ENCODE results near the gene HGF. TPM values are rescaled to one million over a fixed set of nuclear protein-coding genes. Genes with fewer than 3 reads are reported as not detected.
"Not testable (repeated sequence)": the region's sequence is repeated elsewhere in the genome, so short reads cannot be mapped to it uniquely, and the experiment has no call there.

The HGF gene
- not detected in 2 replicates for total RNA-seq (2014; rRNA removed; shearing (Covaris generic); ENCODE audit: low replicate concordance)

- no peak for DNase-seq
- Histone ChIP-seq H2AFZ (ENCODE audit: low read length) (no peak within 1 kb of the TSS), H3K9me2 (replicated peaks; ENCODE audit: insufficient read depth, low read length) (no peaks in the 10 kb centered on the region), H3K9ac (ENCODE audit: low read length) (no peak within 1 kb of the TSS), H3K36me3 (ENCODE audit: insufficient read depth, low read length) (no peaks in the 10 kb centered on the region), H3K9me3 (ENCODE audit: low read length) (peaks cover 25% of the 10 kb centered on the region), H3K4me1 (ENCODE audit: low read length) (no peaks in the 10 kb centered on the region), H3K27me3 (ENCODE audit: low read length) (no peaks in the 10 kb centered on the region), H3K79me2 (ENCODE audit: low read length) (no peaks in the 10 kb centered on the region), H3K27ac (ENCODE audit: low read length) (no peak within 1 kb of the TSS), H4K20me1 (ENCODE audit: insufficient read depth, low read depth, low read length) (no peaks in the 10 kb centered on the region), H3K4me3 (ENCODE audit: low read length) (no peak within 1 kb of the TSS), H3K4me2 (ENCODE audit: low read depth, low read length, poor library complexity, severe bottlenecking) (no peak within 1 kb of the TSS)
Observed at GRCh38 chr7:81769891-81770727, at the start of gene HGF. TSS of gene HGF (minus strand) at chr7:81770047. CDS start at chr7:81769971, 76 bp downstream.

- Histone ChIP-seq H3K4me3 (ENCODE audit: low read length) (no peak overlapping the region), H3K9me2 (replicated peaks; ENCODE audit: insufficient read depth, low read length) (no peaks in the 10 kb centered on the region), H4K20me1 (ENCODE audit: insufficient read depth, low read depth, low read length) (no peaks in the 10 kb centered on the region), H2AFZ (ENCODE audit: low read length) (no peak overlapping the region), H3K9me3 (ENCODE audit: low read length) (peaks cover 27% of the 10 kb centered on the region), H3K9ac (ENCODE audit: low read length) (no peak overlapping the region), H3K4me2 (ENCODE audit: low read depth, low read length, poor library complexity, severe bottlenecking) (no peak overlapping the region), H3K36me3 (ENCODE audit: insufficient read depth, low read length) (no peaks in the 10 kb centered on the region), H3K27me3 (ENCODE audit: low read length) (no peaks in the 10 kb centered on the region), H3K4me1 (ENCODE audit: low read length) (no peaks in the 10 kb centered on the region), H3K27ac (ENCODE audit: low read length) (no peak overlapping the region), H3K79me2 (ENCODE audit: low read length) (no peaks in the 10 kb centered on the region)
- no peak for DNase-seq
Observed at GRCh38 chr7:81816312-81816711, 46.5 kb upstream of the HGF start.

DNA sequence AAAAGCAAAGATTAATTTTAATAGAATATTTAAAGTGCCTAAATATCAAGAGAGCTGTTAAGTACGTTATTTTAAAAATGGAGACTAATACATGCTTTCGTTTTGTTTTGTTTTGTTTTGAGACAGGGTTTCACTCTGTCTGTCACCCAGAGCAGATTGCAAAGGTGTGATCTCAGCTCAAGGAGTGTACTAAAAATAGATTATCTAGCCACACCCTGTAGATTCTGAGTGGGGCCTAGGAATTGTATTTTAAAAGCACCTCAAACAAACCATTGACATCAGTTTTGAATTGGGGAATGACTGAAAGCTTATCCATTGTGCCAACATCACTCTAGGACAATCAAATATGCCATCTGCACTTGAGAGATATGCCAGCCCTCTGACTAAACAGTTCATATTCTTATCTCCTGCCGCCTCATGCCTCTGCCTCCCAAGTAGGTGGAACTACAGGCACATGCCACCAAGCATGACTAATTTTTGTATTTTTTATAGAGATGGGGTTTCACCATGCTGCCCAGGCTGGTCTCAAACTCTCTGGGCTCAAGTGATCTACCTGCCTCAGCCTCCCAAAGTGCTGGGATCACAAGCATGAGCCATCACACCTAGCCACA is 43.1 kb upstream of the HGF start:
- not testable (repeated sequence) for H3K36me3 ChIP-seq (ENCODE audit: insufficient read depth, low read length); H3K9me2 ChIP-seq (replicated peaks; ENCODE audit: insufficient read depth, low read length); H3K9ac ChIP-seq (ENCODE audit: low read length); H3K4me3 ChIP-seq (ENCODE audit: low read length); H3K27me3 ChIP-seq (ENCODE audit: low read length); H3K79me2 ChIP-seq (ENCODE audit: low read length); H3K4me1 ChIP-seq (ENCODE audit: low read length); H3K4me2 ChIP-seq (ENCODE audit: low read depth, low read length, poor library complexity, severe bottlenecking); H4K20me1 ChIP-seq (ENCODE audit: insufficient read depth, low read depth, low read length); H2AFZ ChIP-seq (ENCODE audit: low read length); DNase-seq; H3K27ac ChIP-seq (ENCODE audit: low read length)
- peaks cover 14% of the 10 kb centered on the region for H3K9me3 ChIP-seq (ENCODE audit: low read length)

GRCh38 chr7:81811956-81812865 is 42.4 kb upstream of the HGF start:
- no peak overlapping the region for H3K4me2 ChIP-seq (ENCODE audit: low read depth, low read length, poor library complexity, severe bottlenecking)
- H3K9ac ChIP-seq (ENCODE audit: low read length), result no peak overlapping the region
- no peaks in the 10 kb centered on the region for H3K36me3 ChIP-seq (ENCODE audit: insufficient read depth, low read length)
- H3K27me3 ChIP-seq (ENCODE audit: low read length), result no peaks in the 10 kb centered on the region
- no peaks in the 10 kb centered on the region for H4K20me1 ChIP-seq (ENCODE audit: insufficient read depth, low read depth, low read length)
- peaks cover 10% of the 10 kb centered on the region for H3K9me3 ChIP-seq (ENCODE audit: low read length)
- DNase-seq, result no peak
- no peaks in the 10 kb centered on the region for H3K9me2 ChIP-seq (replicated peaks; ENCODE audit: insufficient read depth, low read length)
- H3K4me3 ChIP-seq (ENCODE audit: low read length), result no peak overlapping the region
- H2AFZ ChIP-seq (ENCODE audit: low read length), result no peak overlapping the region
- no peak overlapping the region for H3K27ac ChIP-seq (ENCODE audit: low read length)
- no peaks in the 10 kb centered on the region for H3K79me2 ChIP-seq (ENCODE audit: low read length)
- H3K4me1 ChIP-seq (ENCODE audit: low read length), result no peaks in the 10 kb centered on the region

GRCh38 chr7:81810476-81811155 is 40.8 kb upstream of the HGF start:
- no peak overlapping the region for H3K9ac ChIP-seq (ENCODE audit: low read length)

GRCh38 chr7:81808310-81808709 is 38.5 kb upstream of the HGF start:
- not testable (repeated sequence) for H4K20me1 ChIP-seq (ENCODE audit: insufficient read depth, low read depth, low read length)

More at GRCh38 chr7:81810476-81811155, 40.8 kb upstream of the HGF start:
- Histone ChIP-seq H3K36me3 (ENCODE audit: insufficient read depth, low read length) (no peaks in the 10 kb centered on the region), H3K9me2 (replicated peaks; ENCODE audit: insufficient read depth, low read length) (no peaks in the 10 kb centered on the region), H3K9me3 (ENCODE audit: low read length) (peaks cover 10% of the 10 kb centered on the region), H3K4me1 (ENCODE audit: low read length) (no peaks in the 10 kb centered on the region), H3K4me3 (ENCODE audit: low read length) (no peak overlapping the region), H2AFZ (ENCODE audit: low read length) (no peak overlapping the region), H3K4me2 (ENCODE audit: low read depth, low read length, poor library complexity, severe bottlenecking) (no peak overlapping the region), H3K27me3 (ENCODE audit: low read length) (no peaks in the 10 kb centered on the region), H3K79me2 (ENCODE audit: low read length) (no peaks in the 10 kb centered on the region), H3K27ac (ENCODE audit: low read length) (no peak overlapping the region), H4K20me1 (ENCODE audit: insufficient read depth, low read depth, low read length) (no peaks in the 10 kb centered on the region)
- DNase-seq, result no peak

GRCh38 chr7:81803267-81803666 is 33.4 kb upstream of the HGF start:
- H3K4me2 ChIP-seq (ENCODE audit: low read depth, low read length, poor library complexity, severe bottlenecking), result no peak overlapping the region
- H3K36me3 ChIP-seq (ENCODE audit: insufficient read depth, low read length), result no peaks in the 10 kb centered on the region
- no peaks in the 10 kb centered on the region for H3K4me1 ChIP-seq (ENCODE audit: low read length)
- no peak for DNase-seq
- no peak overlapping the region for H2AFZ ChIP-seq (ENCODE audit: low read length)
- no peaks in the 10 kb centered on the region for H4K20me1 ChIP-seq (ENCODE audit: insufficient read depth, low read depth, low read length)
- H3K9ac ChIP-seq (ENCODE audit: low read length), result no peak overlapping the region
- no peak overlapping the region for H3K27ac ChIP-seq (ENCODE audit: low read length)
- peaks cover 17% of the 10 kb centered on the region for H3K9me3 ChIP-seq (ENCODE audit: low read length)
- H3K4me3 ChIP-seq (ENCODE audit: low read length), result no peak overlapping the region
- H3K79me2 ChIP-seq (ENCODE audit: low read length), result no peaks in the 10 kb centered on the region
- H3K9me2 ChIP-seq (replicated peaks; ENCODE audit: insufficient read depth, low read length), result no peaks in the 10 kb centered on the region
- H3K27me3 ChIP-seq (ENCODE audit: low read length), result no peaks in the 10 kb centered on the region

More at GRCh38 chr7:81808310-81808709, 38.5 kb upstream of the HGF start:
- H3K4me1 ChIP-seq (ENCODE audit: low read length); H3K27ac ChIP-seq (ENCODE audit: low read length); H3K27me3 ChIP-seq (ENCODE audit: low read length); H3K9me3 ChIP-seq (ENCODE audit: low read length); H3K36me3 ChIP-seq (ENCODE audit: insufficient read depth, low read length); H2AFZ ChIP-seq (ENCODE audit: low read length); H3K9me2 ChIP-seq (replicated peaks; ENCODE audit: insufficient read depth, low read length); H3K4me3 ChIP-seq (ENCODE audit: low read length); DNase-seq; H3K4me2 ChIP-seq (ENCODE audit: low read depth, low read length, poor library complexity, severe bottlenecking); H3K79me2 ChIP-seq (ENCODE audit: low read length); H3K9ac ChIP-seq (ENCODE audit: low read length): not testable (repeated sequence)
